Hair follicular keratinocyte (primary cell): ENCODE data around the gene MLPH. TPM values are rescaled to one million over a fixed set of nuclear protein-coding genes. Genes with fewer than 3 reads are reported as not detected.

ENCODE experiments used
- total RNA-seq: library from RNA; depleted of rRNA; stranded (reverse); fragments of >200 nt; gene quantifications from 2 replicates; pipeline ENCODE4 v1.2.3, GENCODE V29; 2015

The MLPH gene, protein sequence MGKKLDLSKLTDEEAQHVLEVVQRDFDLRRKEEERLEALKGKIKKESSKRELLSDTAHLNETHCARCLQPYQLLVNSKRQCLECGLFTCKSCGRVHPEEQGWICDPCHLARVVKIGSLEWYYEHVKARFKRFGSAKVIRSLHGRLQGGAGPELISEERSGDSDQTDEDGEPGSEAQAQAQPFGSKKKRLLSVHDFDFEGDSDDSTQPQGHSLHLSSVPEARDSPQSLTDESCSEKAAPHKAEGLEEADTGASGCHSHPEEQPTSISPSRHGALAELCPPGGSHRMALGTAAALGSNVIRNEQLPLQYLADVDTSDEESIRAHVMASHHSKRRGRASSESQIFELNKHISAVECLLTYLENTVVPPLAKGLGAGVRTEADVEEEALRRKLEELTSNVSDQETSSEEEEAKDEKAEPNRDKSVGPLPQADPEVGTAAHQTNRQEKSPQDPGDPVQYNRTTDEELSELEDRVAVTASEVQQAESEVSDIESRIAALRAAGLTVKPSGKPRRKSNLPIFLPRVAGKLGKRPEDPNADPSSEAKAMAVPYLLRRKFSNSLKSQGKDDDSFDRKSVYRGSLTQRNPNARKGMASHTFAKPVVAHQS
- total RNA-seq: 1.7 and 9.9 TPM in 2 replicates

DNA sequence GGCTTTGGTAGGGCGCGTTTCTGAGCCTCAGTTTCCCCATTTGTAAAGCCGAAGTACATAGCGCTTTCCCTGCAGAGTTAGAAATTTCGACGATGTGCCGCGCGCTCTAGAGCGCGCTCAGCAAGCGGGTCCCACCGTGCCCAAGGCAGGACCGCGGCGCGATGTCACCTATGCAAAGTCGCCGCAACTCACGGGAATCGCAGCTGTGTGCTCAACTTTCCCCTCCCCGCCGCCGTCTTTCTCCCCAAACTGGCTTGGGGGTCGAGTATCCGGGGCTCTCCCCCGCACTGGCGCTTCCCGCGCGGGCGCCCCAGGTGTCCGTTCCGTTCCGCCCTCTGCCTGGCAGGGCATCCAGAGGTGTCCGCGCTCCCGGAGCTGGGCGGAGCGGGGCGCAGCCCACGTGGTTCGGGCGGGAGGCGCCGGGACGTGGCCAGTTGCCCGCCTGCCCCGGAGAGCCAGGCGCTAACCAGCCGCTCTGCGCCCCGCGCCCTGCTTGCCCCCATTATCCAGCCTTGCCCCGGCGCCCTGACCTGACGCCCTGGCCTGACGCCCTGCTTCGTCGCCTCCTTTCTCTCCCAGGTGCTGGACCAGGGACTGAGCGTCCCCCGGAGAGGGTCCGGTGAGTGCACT is at the start of gene MLPH:
Gene MLPH (plus strand): TSS at position 433 of the 630 bp plus-strand sequence. CDS start 6,176 bp downstream, outside the sequence.

DNA sequence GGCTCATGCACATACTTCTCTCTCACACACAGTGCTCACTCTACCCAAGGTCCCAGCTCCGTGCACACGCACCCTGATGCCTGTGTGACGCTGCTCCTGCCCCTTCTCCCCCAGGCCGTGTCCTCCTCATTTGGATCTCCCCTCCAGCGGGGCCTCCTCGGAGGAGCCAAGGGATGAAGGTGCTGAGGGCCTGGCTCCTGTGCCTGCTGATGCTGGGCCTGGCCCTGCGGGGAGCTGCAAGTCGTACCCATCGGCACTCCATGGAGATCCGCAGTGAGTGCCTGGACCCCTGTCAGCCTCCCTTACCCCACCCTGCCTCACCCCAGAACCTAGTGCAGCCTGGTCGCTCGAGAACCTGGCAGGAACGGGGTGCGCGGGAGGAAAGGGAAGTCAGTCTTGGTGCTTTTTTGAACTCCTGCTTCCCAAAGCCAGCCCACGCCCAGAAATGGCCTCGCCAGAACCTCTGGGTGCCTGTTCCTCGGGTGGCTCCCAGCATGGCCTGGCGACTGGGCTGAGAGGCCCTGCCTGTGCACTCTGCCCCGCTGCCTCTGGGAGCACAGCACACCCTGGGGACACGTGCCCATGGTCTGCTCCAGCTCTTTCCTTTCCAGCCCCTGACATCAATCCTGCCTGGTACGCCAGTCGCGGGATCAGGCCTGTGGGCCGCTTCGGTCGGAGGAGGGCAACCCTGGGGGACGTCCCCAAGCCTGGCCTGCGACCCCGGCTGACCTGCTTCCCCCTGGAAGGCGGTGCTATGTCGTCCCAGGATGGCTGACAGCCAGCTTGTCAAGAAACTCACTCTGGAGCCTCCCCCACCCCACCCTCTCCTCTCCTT is 79.6 kb downstream of the MLPH start, which contains the start of gene PRLH:
Gene PRLH (plus strand): TSS at position 174 of the 835 bp plus-strand sequence. CDS start 0 bp downstream, at position 174.

DNA sequence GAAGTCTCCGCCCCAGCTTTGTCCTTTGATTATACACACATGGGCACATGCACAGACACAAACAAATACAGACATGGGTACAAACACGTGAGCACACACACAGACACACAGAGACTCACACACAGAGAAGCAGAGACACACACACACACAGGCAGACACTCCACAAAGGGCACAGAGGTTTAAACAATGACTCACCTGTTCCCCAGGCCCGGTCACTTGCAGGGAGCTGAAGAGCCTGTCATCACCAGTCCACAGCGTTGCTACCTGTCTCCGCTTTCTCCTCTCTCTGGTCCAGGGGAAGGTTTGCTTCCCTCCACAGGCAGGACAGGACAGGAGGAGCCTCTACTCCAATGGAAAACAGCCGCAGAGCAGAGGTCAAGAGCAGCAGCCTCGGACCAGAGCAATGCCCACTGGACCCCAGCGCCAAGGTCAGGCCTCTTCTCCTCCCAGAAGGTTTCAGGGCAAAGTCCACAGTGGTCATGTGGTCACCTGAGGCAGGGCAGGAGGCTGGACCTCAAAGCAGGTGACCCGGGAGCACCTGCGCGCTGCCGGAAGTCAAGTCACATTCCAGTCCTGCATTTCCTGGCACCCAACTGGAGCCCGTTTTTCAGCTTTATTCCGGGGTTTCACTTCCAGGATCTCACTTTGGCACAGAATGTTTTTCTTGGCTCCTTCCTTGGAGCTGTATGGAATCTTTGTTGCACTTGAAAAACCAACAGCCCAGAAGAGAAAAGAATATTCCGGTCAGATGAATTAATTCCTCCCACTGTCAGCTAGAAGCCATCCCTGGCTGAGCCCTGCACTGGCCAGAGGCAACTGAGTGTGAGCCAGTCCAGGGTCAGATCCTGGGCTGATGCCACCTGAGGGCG is 103.5 kb downstream of the MLPH start, which contains the start of gene RAB17:
Gene RAB17 (minus strand): TSS at position 463 of the 869 bp plus-strand sequence. CDS start 4,580 bp downstream, outside the sequence.

Other genes with a start within 250 kb of the MLPH start
- gene COL6A3, start 73.1 kb upstream of the MLPH start, total RNA-seq: 3.2 and 23.8 TPM in 2 replicates
- gene PRLH, start 79.3 kb downstream of the MLPH start, total RNA-seq: not detected in 2 replicates
- gene RAB17, start 103.5 kb downstream of the MLPH start, total RNA-seq: 2.7 and 4.8 TPM in 2 replicates
- gene LRRFIP1, start 140.3 kb downstream of the MLPH start, total RNA-seq: 59.2 and 72.9 TPM in 2 replicates